Upper lobe of left lung (tissue), 6 donors: ENCODE results near the gene FHOD1. TPM values are rescaled to one million over a fixed set of nuclear protein-coding genes. Genes with fewer than 3 reads are reported as not detected.

Experiments
- ATAC-seq, 2 donors: fragments of 200-7000 bp; cut with Tn5 transposase; one replicate each; pipeline ENCODE4 v1.9.1; 2022; ENCODE audit warnings: mild to moderate bottlenecking in 2 of 2, moderate library complexity in 2 of 2; ENCODE audit not compliant: low FRiP score in 2 of 2
- DNase-seq, 2 donors: peaks; one replicate each; pipeline ENCODE4 v3.0.0-alpha.2; 2019 to 2020
- H3K27ac ChIP-seq, 4 donors: fragments of 200-600 bp; sonication (generic); one replicate each; pipeline ENCODE4 v1.5.1; 2016 to 2019
- H3K27me3 ChIP-seq, 4 donors: fragments of 200-600 bp; sonication (generic); one replicate each; pipeline ENCODE4 v1.5.1; 2017 to 2019
- H3K36me3 ChIP-seq, 4 donors: fragments of 200-600 bp; sonication (generic); one replicate each; pipeline ENCODE4 v1.5.1; 2016 to 2019
- H3K4me1 ChIP-seq, 4 donors: fragments of 200-600 bp; sonication (generic); one replicate each; pipeline ENCODE4 v1.5.1; 2018 to 2019
- H3K4me3 ChIP-seq, 4 donors: fragments of 200-600 bp; sonication (generic); one replicate each; pipeline ENCODE4 v1.5.1; 2017 to 2019; ENCODE audit warnings: mild to moderate bottlenecking in 2 of 4, moderate library complexity in 1 of 4
- H3K9me3 ChIP-seq, 4 donors: fragments of 200-600 bp; sonication (generic); one replicate each; pipeline ENCODE4 v1.5.1; 2018 to 2019
- EP300 ChIP-seq, 4 donors: sonication (generic); formaldehyde crosslinking; IDR thresholded peaks; one replicate each; pipeline ENCODE4 v1.5.1; 2017; ENCODE audit warnings: antibody characterized with exemption in 4 of 4, control low read depth in 2 of 4
- POLR2A ChIP-seq, 4 donors: fragments of 450-650 bp; IDR thresholded peaks; one replicate each; pipeline ENCODE4 v1.5.1; 2016 to 2017; ENCODE audit warnings: antibody characterized with exemption in 4 of 4, mild to moderate bottlenecking in 2 of 4
- POLR2AphosphoS5 ChIP-seq, 2 donors: sonication (generic); formaldehyde crosslinking; IDR thresholded peaks; one replicate each; pipeline ENCODE4 v1.5.1; 2017; ENCODE audit warnings: antibody characterized with exemption in 2 of 2
- WGBS, 2 donors: methylation state at CpG; one replicate each; pipeline ENCODE4 v1.1.5; 2017 to 2018; 5-methylcytosine and 5-hydroxymethylcytosine counted together
- total RNA-seq, 6 donors: library from RNA; depleted of rRNA in 4 of 6; stranded (reverse); fragments of >200 nt in 4 of 6; gene quantifications; one replicate each; pipeline versions ENCODE4 v1.1.0 to v1.2.1, GENCODE V29; 2016 to 2021
- TF ChIP-seq, protein P1 (sequence below), 6 experiments: fragments of 450-650 bp in 4 of 6; fragments of 200-600 bp in 2 of 6; sonication (generic) in 2 of 6; IDR thresholded peaks; one replicate each; pipeline ENCODE4 v1.5.1; 2016 to 2019; ENCODE audit warnings: antibody characterized with exemption in 6 of 6
- donor health status: DM: no; HTN: no; CAD: no; lungs with moderate emphysema.
- donor health status: DM: no; HTN: yes; CAD: no; lungs with severe emphysema.

Gene FHOD1
- total RNA-seq, 6 donors from 2014 or later: 26.0 to 310 (median 91.0) TPM

DNA sequence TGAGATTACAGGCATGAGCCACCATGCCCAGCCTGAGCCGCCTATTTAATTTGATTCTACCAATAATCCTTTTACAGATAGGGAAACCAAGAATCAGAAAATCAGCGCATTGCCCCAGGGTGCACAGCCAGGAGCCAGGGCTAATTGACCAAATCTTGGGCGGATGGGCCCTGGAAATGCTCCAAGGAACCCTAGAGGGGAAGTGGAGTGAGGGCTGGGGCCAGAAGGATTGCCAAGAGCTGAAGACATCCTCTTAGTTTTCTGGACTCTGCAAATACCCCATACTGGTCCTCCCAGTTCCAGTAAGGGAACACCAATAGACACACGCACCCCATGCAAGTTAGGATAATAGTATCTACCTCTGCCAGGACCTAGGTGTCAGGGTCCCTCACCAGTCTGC lies 3.8 kb downstream of the FHOD1 start:
- peak overlapping the region; percentile 93 to 96 (median 95) for H3K27ac ChIP-seq
- no peak for TF ChIP-seq POLR2AphosphoS5 (IDR thresholded peaks at IDR 0.05)
- TF ChIP-seq EP300 (IDR thresholded peaks at IDR 0.05): no peak
- TF ChIP-seq, protein P1, sequence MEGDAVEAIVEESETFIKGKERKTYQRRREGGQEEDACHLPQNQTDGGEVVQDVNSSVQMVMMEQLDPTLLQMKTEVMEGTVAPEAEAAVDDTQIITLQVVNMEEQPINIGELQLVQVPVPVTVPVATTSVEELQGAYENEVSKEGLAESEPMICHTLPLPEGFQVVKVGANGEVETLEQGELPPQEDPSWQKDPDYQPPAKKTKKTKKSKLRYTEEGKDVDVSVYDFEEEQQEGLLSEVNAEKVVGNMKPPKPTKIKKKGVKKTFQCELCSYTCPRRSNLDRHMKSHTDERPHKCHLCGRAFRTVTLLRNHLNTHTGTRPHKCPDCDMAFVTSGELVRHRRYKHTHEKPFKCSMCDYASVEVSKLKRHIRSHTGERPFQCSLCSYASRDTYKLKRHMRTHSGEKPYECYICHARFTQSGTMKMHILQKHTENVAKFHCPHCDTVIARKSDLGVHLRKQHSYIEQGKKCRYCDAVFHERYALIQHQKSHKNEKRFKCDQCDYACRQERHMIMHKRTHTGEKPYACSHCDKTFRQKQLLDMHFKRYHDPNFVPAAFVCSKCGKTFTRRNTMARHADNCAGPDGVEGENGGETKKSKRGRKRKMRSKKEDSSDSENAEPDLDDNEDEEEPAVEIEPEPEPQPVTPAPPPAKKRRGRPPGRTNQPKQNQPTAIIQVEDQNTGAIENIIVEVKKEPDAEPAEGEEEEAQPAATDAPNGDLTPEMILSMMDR (IDR thresholded peaks at IDR 0.05): no peak
- no peak for TF ChIP-seq POLR2A (IDR thresholded peaks at IDR 0.05)
- DNase-seq (peak in 1 of 2 donors; percentile 56), ATAC-seq (no peak)
- H3K27me3 ChIP-seq: no peaks in the 10 kb centered on the region
- H3K9me3 ChIP-seq: no peaks in the 10 kb centered on the region
- peaks cover 5 to 15% (median 9%) of the 10 kb centered on the region in 4 donors for H3K36me3 ChIP-seq
- peaks cover 75 to 86% (median 81%) of the 10 kb centered on the region in 4 donors for H3K4me1 ChIP-seq
- WGBS, 2 donors: 36 to 51% methylated on average over 4 of the region's 4 CpGs
- peak overlapping the region in 2 of 4 donors; percentile 2 to 60 for H3K4me3 ChIP-seq

DNA sequence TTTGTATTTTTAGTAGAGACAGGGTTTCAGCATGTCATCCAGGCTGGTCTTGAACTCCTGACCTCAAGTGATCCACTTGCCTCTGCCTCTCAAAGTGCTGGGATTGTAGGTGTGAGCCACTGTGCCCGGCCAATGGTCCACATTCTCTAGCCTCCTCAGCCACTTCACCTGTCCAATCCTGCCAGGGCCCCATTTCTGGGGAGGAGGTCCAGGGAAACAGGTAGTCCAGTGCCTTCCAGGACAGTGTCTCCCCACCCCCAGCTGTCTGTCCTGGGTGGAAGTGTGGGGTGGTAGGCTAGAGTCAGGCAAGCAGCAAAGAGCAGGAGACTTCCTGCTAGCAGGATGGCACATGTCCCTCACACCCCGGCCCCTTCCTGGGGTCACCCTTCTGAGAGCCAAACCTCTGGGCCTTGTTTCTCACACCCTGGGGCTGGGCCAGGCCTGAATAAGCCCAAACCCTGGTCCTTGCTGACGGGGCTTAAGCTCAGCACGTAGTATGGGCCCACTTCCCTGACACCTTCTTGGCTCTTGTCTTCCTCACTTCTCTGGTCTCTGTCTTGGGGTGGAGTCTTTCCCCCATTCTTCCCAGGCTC lies 5.0 kb downstream of the FHOD1 start:
- TF ChIP-seq, protein P1 (IDR thresholded peaks at IDR 0.05): no peak
- peak; percentile 76 to 88 for TF ChIP-seq POLR2AphosphoS5 (IDR thresholded peaks at IDR 0.05)
- no peak for TF ChIP-seq POLR2A (IDR thresholded peaks at IDR 0.05)
- peak in 1 of 4 donors; percentile 67 for TF ChIP-seq EP300 (IDR thresholded peaks at IDR 0.05)
- no peaks in the 10 kb centered on the region for H3K9me3 ChIP-seq
- no peak overlapping the region for H3K4me3 ChIP-seq
- peaks cover 66 to 84% (median 72%) of the 10 kb centered on the region in 4 donors for H3K4me1 ChIP-seq
- 54% methylated on average over 4 of the region's 4 CpGs for WGBS, 2 donors
- peak overlapping the region; percentile 93 to 96 (median 95) for H3K27ac ChIP-seq
- DNase-seq (peak in 1 of 2 donors; percentile 49), ATAC-seq (no peak)
- H3K36me3 ChIP-seq: peaks cover 14 to 28% (median 21%) of the 10 kb centered on the region in 4 donors
- no peaks in the 10 kb centered on the region for H3K27me3 ChIP-seq

- Histone ChIP-seq H3K27ac (peak overlapping the region; percentile 93 to 96 (median 95)), H3K9me3 (no peaks in the 10 kb centered on the region), H3K4me1 (peaks cover 66 to 84% (median 72%) of the 10 kb centered on the region in 4 donors), H3K27me3 (no peaks in the 10 kb centered on the region), H3K36me3 (peaks cover 23 to 38% (median 30%) of the 10 kb centered on the region in 4 donors), H3K4me3 (no peak overlapping the region)
- WGBS, 2 donors: 36 to 40% methylated on average over 9 to 10 of the region's 10 CpGs
- DNase-seq (peak in 1 of 2 donors; percentile 90), ATAC-seq (peak; percentile 5 to 72)
- TF ChIP-seq EP300 (IDR thresholded peaks at IDR 0.05) (no peak), POLR2AphosphoS5 (IDR thresholded peaks at IDR 0.05) (peak; percentile 47 to 70)
Observed at GRCh38 chr16:67241008-67241900, 6.0 kb downstream of the FHOD1 start.

DNA sequence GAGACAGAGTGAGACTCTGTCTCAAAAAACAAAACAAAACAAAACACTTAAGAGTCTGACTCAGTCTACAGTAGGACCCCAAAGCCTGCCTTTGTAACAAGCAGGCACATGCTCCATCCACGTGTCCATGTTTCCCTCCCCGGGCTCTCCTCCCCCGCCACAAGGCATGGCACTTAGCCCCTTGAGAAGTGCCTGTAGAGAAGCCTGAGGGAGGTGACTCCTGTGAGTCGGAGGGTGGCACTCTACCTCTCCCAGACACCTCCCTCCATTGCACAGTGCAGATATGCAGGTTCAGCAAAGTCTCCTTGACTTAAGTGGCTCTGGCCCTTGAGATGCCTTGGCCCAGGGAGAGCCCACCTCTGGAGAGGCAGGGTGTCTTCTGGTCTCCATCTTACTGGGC lies 6.8 kb downstream of the FHOD1 start:
- peak; percentile 9 to 84 for ATAC-seq
- Histone ChIP-seq H3K9me3 (no peaks in the 10 kb centered on the region), H3K4me1 (peaks cover 61 to 80% (median 68%) of the 10 kb centered on the region in 4 donors), H3K27ac (peak overlapping the region; percentile 93 to 96 (median 95)), H3K4me3 (no peak overlapping the region), H3K27me3 (no peaks in the 10 kb centered on the region), H3K36me3 (peaks cover 30 to 45% (median 38%) of the 10 kb centered on the region in 4 donors)
- DNase-seq: peak in 1 of 2 donors; percentile 93
- 35 to 54% methylated on average over 4 of the region's 4 CpGs for WGBS, 2 donors
- TF ChIP-seq, protein P1 (IDR thresholded peaks at IDR 0.05): no peak
- TF ChIP-seq EP300 (IDR thresholded peaks at IDR 0.05) (peak in 1 of 4 donors; percentile 22), POLR2AphosphoS5 (IDR thresholded peaks at IDR 0.05) (peak; percentile 18), POLR2A (IDR thresholded peaks at IDR 0.05) (no peak)
